Cortex of kidney (tissue), 1 donor: Measurements from ENCODE around the gene MS4A7.

ENCODE experiments used
- DNase-seq: peaks from one replicate; lab custom pipeline; 2025; lab: John Stamatoyannopoulos, UW

Gene MS4A7

GRCh38 chr11:60370811-60371298, 7.5 kb upstream of the MS4A7 start:
- DNase-seq = no peak

GRCh38 chr11:60371386-60371785, 6.9 kb upstream of the MS4A7 start:
- DNase-seq = no peak

GRCh38 chr11:60371854-60372253, 6.5 kb upstream of the MS4A7 start:
- no peak for DNase-seq

- no peak for DNase-seq
These were observed 5.6 kb upstream of the MS4A7 start for GRCh38 chr11:60372767-60373166.

- no peak for DNase-seq
These were observed 3.0 kb upstream of the MS4A7 start for GRCh38 chr11:60375316-60375715.

- no peak for DNase-seq
These were observed 1.7 kb upstream of the MS4A7 start for GRCh38 chr11:60376601-60377000.

GRCh38 chr11:60377401-60378136, 763 bp upstream of the MS4A7 start:
- DNase-seq = no peak

GRCh38 chr11:60389279-60389910, 11.1 kb downstream of the MS4A7 start:
- DNase-seq = no peak

GRCh38 chr11:60390419-60390818, 12.1 kb downstream of the MS4A7 start:
- DNase-seq = no peak

GRCh38 chr11:60392361-60392760, 14.0 kb downstream of the MS4A7 start:
- no peak for DNase-seq

GRCh38 chr11:60393016-60393415, 14.7 kb downstream of the MS4A7 start:
- no peak for DNase-seq

GRCh38 chr11:60394666-60395380, 16.5 kb downstream of the MS4A7 start:
- DNase-seq = no peak

- DNase-seq = no peak
These were observed 18.1 kb downstream of the MS4A7 start, which contains the start of gene MS4A14 for GRCh38 chr11:60396382-60396781. Gene MS4A14, plus strand, starts transcription at chr11:60396459. Its CDS starts 120 bp downstream, at chr11:60396579.

GRCh38 chr11:60396799-60397198, 18.5 kb downstream of the MS4A7 start:
- no peak for DNase-seq

GRCh38 chr11:60420015-60420414, 41.7 kb downstream of the MS4A7 start:
- DNase-seq = no peak

- no peak for DNase-seq
These were observed 44.3 kb downstream of the MS4A7 start for GRCh38 chr11:60422609-60423008.

GRCh38 chr11:60428517-60428916, 50.2 kb downstream of the MS4A7 start:
- DNase-seq = no peak

- no peak for DNase-seq
These were observed 50.9 kb downstream of the MS4A7 start, which contains the start of gene MS4A5 for GRCh38 chr11:60429272-60429671. Gene MS4A5, plus strand, starts transcription at chr11:60429572. Its CDS starts 103 bp downstream, at chr11:60429675.

GRCh38 chr11:60431251-60431650, 52.9 kb downstream of the MS4A7 start:
- DNase-seq = no peak

- no peak for DNase-seq
These were observed 55.1 kb downstream of the MS4A7 start for GRCh38 chr11:60433401-60433800.
